Urinary bladder (tissue), 4 donors: ENCODE results near the gene OR52B6. TPM values are rescaled to one million over a fixed set of nuclear protein-coding genes. Genes with fewer than 3 reads are reported as not detected.
"Not testable (repeated sequence)": the region's sequence is repeated elsewhere in the genome, so short reads cannot be mapped to it uniquely, and the experiment has no call there.

Experiments
- DNase-seq: peaks from one replicate; pipeline ENCODE4 v3.0.0-alpha.2; 2015; ENCODE audit errors: extremely low spot score
- H3K27ac ChIP-seq: one replicate; pipeline ENCODE4 v1.5.1; 2013; ENCODE audit warnings: low read depth, mild to moderate bottlenecking, moderate library complexity
- H3K36me3 ChIP-seq: one replicate; pipeline ENCODE4 v1.6.1; 2013; ENCODE audit warnings: mild to moderate bottlenecking, moderate library complexity; ENCODE audit not compliant: insufficient read depth
- H3K4me1 ChIP-seq: one replicate; pipeline ENCODE4 v1.6.1; 2013; ENCODE audit warnings: mild to moderate bottlenecking, moderate library complexity; ENCODE audit not compliant: insufficient read depth
- H3K4me3 ChIP-seq: one replicate; pipeline ENCODE4 v1.5.1; 2013; ENCODE audit warnings: low read depth, low read length
- WGBS: extraction: QIAGEN DNeasy Blood & Tissue Kit; methylation state at CpG from one replicate; pipeline ENCODE4 v1.1.7; 2013; 5-methylcytosine and 5-hydroxymethylcytosine counted together
- polyA plus RNA-seq: library from polyadenylated mRNA; stranded (reverse); fragments of 200-250 nt; gene quantifications from one replicate; pipeline ENCODE4 v1.2.3, GENCODE V29; 2013
- total RNA-seq: library from RNA; depleted of rRNA; stranded (reverse); fragments of >200 nt; gene quantifications from one replicate; pipeline ENCODE4 v1.2.3, GENCODE V29; 2014
- donor health status: healthy with polysubstance abuse.
- donor health status: healthy.

The OR52B6 gene
- total and polyA plus RNA-seq, 2 donors = not detected

DNA sequence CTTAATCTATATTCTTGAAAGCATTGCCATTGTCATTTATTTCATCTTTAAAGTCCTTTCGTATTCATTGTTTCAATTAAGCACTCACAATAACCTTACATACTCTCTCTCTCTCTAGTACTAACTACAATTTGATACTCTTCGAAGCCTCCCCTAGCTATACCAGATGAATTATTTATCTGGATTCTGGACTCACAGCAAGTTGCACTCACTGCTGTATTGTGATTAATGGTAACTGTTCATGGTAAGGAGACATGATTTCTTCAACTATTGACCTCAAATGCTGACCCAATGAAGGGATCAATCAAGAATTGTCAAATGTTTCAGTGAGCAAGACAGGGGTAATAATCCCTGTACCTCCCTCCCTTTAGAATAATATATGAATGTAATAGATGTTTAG, 6.0 kb upstream of the OR52B6 start:
- WGBS = 92% methylated on average over 2 of the region's 2 CpGs
- Histone ChIP-seq H3K27ac (no peak overlapping the region), H3K36me3 (no peaks in the 10 kb centered on the region), H3K4me3 (no peak overlapping the region), H3K4me1 (no peaks in the 10 kb centered on the region)
- DNase-seq = no peak

DNA sequence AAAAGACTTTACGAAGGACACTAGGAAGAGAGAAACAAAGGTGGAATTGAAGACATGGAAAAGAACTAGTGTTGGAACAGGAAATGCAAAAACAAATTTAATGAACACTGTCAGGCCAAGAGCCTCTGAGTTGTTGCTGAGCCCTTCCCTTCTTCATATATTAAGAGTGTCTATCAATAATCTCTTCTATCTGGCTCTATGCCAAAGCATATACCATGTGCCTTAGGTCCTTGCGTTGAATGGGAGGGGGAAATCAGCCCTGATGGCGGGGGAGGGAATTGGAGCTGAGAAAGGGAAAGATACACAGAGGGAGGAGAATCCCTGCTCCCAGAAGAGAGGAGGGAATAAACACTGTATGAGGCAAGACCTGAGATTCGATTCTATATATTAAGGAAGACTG, 5.5 kb upstream of the OR52B6 start:
- no peak for DNase-seq
- Histone ChIP-seq H3K36me3 (no peaks in the 10 kb centered on the region), H3K27ac (no peak overlapping the region), H3K4me1 (no peaks in the 10 kb centered on the region), H3K4me3 (no peak overlapping the region)
- WGBS = 61% methylated on average over 4 of the region's 4 CpGs

GRCh38 chr11:5577101-5577500, 3.6 kb upstream of the OR52B6 start:
- no peaks in the 10 kb centered on the region for H3K36me3 ChIP-seq
- H3K4me1 ChIP-seq = no peaks in the 10 kb centered on the region
- no peak for DNase-seq
- no peak overlapping the region for H3K27ac ChIP-seq
- no peak overlapping the region for H3K4me3 ChIP-seq

DNA sequence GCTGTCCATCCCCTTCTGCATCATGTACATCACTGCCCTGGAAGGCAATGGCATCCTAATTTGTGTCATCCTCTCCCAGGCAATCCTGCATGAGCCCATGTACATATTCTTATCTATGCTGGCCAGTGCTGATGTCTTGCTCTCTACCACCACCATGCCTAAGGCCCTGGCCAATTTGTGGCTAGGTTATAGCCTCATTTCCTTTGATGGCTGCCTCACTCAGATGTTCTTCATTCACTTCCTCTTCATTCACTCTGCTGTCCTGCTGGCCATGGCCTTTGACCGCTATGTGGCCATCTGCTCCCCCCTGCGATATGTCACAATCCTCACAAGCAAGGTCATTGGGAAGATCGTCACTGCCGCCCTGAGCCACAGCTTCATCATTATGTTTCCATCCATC, 337 bp downstream of the OR52B6 start:
- Histone ChIP-seq H3K36me3 (no peaks in the 10 kb centered on the region), H3K4me3 (no peak overlapping the region), H3K4me1 (no peaks in the 10 kb centered on the region), H3K27ac (no peak overlapping the region)
- WGBS = 83% methylated on average over 4 of the region's 4 CpGs
- no peak for DNase-seq

DNA sequence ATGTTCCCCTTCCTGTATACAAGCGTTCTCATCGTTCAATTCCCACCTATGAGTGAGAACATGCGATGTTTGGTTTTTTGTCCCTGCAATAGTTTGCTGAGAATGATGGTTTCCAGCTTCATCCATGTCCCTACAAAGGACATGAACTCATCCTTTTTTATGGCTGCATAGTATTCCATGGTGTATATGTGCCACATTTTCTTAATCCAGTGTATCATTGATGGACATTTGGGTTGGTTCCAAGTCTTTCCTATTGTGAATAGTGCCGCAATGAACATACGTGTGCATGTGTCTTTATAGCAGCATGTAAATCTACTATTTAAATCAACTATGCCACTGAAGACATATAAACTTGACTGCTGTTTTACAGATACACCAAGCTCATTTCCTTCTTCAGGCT, 3.8 kb downstream of the OR52B6 start:
- not testable (repeated sequence) for DNase-seq, H3K36me3 ChIP-seq, H3K4me1 ChIP-seq, H3K27ac ChIP-seq, H3K4me3 ChIP-seq
- WGBS = 92% methylated on average over 5 of the region's 5 CpGs

GRCh38 chr11:5589906-5590305, 9.2 kb downstream of the OR52B6 start:
- not testable (repeated sequence) for H3K36me3 ChIP-seq, H3K4me3 ChIP-seq, H3K27ac ChIP-seq, DNase-seq, H3K4me1 ChIP-seq
- WGBS = 97% methylated on average over 31 of the region's 31 CpGs

- no peaks in the 10 kb centered on the region for H3K4me1 ChIP-seq
- 93% methylated on average over 3 of the region's 3 CpGs for WGBS
- no peak for DNase-seq
- H3K36me3 ChIP-seq = peaks cover 2% of the 10 kb centered on the region
- no peak overlapping the region for H3K4me3 ChIP-seq
- no peak overlapping the region for H3K27ac ChIP-seq
Observed at GRCh38 chr11:5591613-5592012, 10.9 kb downstream of the OR52B6 start.

- Histone ChIP-seq H3K4me1 (no peaks in the 10 kb centered on the region), H3K27ac (no peak overlapping the region), H3K36me3 (no peaks in the 10 kb centered on the region), H3K4me3 (no peak overlapping the region)
- 90% methylated on average over 5 of the region's 5 CpGs for WGBS
- DNase-seq = no peak
Observed at GRCh38 chr11:5592615-5593014, 11.9 kb downstream of the OR52B6 start.

DNA sequence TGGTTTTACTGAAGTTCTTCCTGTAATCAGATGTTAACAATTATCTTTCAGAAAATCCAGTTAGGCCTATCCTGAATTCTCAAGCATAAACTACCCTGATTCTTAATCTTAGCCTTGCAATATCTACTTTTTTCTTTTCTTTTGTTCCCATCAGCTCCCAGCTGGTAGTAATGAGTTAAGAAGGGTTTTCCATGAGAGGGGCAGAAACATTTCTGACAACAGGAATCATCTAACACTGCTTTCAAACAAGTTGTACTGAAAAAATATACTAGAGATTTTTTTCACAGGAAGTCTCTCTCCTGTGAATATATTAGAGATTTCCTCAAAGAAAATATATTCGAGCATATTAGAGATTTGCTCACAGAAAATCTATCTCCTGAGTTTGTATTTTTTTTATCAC, 12.5 kb downstream of the OR52B6 start:
- no peaks in the 10 kb centered on the region for H3K4me1 ChIP-seq
- H3K27ac ChIP-seq = no peak overlapping the region
- no peaks in the 10 kb centered on the region for H3K36me3 ChIP-seq
- no peak overlapping the region for H3K4me3 ChIP-seq
- 46% methylated on average over 1 of the region's 1 CpG for WGBS
- no peak for DNase-seq

- H3K27ac ChIP-seq = peak within 1 kb of the TSS; percentile 83
- no peaks in the 10 kb centered on the region for H3K36me3 ChIP-seq
- DNase-seq = no peak
- WGBS = 6% methylated on average over 20 of the region's 20 CpGs
- H3K4me3 ChIP-seq = peak within 1 kb of the TSS; percentile 57
- H3K4me1 ChIP-seq = no peaks in the 10 kb centered on the region
Observed at GRCh38 chr11:5596607-5597201, 16.0 kb downstream of the OR52B6 start, which contains the start of gene TRIM6. TRIM6 (plus strand) TSS chr11:5596637; CDS start chr11:5596898, 261 bp downstream.

DNA sequence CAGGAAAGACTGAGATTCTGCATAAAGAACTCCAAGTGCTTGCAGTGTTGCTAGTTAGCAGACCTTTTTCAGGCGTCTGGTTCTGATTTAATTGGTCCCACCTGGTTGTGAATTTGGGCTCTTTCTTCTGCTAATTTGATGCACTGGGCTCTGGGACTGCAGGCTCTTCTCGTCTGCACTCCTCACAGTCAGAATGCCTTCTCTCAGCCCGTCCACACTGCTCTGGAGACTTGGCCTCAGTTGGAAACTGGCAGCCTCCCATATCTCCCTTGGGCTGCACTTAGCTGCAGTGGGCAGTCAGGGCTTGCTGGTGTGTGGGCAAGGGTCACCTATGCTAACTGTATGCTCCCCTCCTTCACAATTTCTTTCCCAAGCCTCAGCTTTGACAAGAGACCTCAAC, 17.3 kb downstream of the OR52B6 start:
- no peak for DNase-seq
- WGBS = 33% methylated on average over 3 of the region's 3 CpGs
- Histone ChIP-seq H3K27ac (peak overlapping the region; percentile 64), H3K4me1 (no peaks in the 10 kb centered on the region), H3K36me3 (no peaks in the 10 kb centered on the region), H3K4me3 (no peak overlapping the region)

DNA sequence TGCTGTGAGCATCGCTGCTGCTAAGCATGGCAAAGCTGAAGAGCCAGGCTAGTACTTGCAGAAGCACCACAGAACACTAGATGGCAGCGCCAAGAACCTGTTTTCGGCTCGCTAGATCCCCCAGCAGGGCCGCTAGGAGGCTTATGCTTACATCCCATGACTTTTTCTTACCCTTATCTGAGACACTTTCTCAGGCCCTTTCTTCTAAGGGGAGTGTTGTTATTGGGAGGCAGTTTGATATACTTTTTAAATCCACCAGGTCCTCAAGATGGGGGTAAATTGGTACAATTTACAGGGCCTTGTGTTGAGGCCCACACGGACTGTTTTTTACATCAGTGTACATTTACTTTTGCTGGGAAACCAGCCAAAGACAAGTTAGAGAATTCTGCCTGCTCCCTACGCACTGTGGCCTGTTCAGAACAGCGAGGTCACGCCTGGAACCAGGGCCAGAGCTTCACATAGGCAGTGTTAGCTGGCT, 19.7 kb downstream of the OR52B6 start:
- WGBS = 17% methylated on average over 9 of the region's 9 CpGs
- DNase-seq = peak; percentile 56
- no peaks in the 10 kb centered on the region for H3K36me3 ChIP-seq
- no peak overlapping the region for H3K27ac ChIP-seq
- no peak overlapping the region for H3K4me3 ChIP-seq
- H3K4me1 ChIP-seq = no peaks in the 10 kb centered on the region

DNA sequence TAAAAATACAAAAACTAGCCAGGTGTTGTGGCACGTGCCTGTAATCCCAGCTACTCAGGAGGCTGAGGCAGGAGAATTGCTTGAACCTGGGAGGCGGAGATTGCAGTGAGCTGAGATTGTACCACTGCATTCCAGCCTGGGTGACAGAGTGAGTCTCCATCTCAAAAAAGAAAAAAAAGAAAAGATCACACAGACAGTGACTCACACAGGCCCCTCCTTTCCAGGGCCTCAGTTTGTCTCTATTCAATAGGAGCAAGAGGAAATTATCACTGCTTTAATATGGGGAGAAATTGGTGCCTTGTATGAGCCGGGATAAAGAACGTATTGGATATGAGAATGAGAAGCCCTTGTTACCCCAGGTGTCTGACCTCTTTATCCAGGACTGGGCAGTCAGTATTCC, 22.1 kb downstream of the OR52B6 start:
- H3K27ac ChIP-seq, H3K36me3 ChIP-seq, H3K4me1 ChIP-seq, H3K4me3 ChIP-seq, DNase-seq: not testable (repeated sequence)
- 92% methylated on average over 4 of the region's 4 CpGs for WGBS

DNA sequence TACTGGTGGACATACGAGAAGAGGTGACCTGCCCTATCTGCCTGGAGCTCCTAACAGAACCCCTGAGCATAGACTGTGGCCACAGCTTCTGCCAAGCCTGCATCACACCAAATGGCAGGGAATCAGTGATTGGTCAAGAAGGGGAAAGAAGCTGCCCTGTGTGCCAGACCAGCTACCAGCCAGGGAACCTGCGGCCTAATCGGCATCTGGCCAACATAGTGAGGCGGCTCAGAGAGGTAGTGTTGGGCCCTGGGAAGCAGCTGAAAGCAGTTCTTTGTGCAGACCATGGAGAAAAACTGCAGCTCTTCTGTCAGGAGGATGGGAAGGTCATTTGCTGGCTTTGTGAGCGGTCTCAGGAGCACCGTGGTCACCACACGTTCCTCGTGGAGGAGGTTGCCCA, 22.6 kb downstream of the OR52B6 start:
- no peak overlapping the region for H3K27ac ChIP-seq
- WGBS = 89% methylated on average over 8 of the region's 8 CpGs

DNA sequence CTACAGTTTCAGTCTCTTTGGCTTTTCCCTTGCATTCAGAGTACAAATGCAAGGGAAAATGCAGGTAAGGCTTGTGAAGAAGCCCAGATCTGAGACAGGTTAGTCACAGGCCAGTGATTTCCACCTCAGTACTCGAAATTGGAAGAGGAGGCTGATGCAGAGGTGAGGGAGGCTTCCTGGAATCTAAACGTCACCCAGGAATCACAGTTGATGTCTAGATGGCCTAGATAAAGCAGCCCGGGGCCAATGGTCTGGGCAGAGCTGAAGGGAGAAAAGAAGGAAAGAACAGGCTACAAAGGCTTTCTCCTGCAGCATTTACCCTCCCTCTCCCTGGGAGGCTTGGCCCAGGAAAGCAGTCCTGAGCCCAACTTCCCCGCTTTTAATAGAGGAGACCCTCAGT, 24.2 kb downstream of the OR52B6 start:
- Histone ChIP-seq H3K4me1 (no peaks in the 10 kb centered on the region), H3K27ac (no peak overlapping the region), H3K36me3 (no peaks in the 10 kb centered on the region), H3K4me3 (no peak overlapping the region)
- WGBS = 77% methylated on average over 4 of the region's 4 CpGs
- no peak for DNase-seq

More for the DNA sequence above, 22.6 kb downstream of the OR52B6 start:
- DNase-seq = no peak
- Histone ChIP-seq H3K4me3 (no peak overlapping the region), H3K4me1 (no peaks in the 10 kb centered on the region), H3K36me3 (no peaks in the 10 kb centered on the region)
